B cell (primary cell): Measurements from ENCODE around the gene IL20RA. TPM values are rescaled to one million over a fixed set of nuclear protein-coding genes. Genes with fewer than 3 reads are reported as not detected.

ENCODE experiments used
- ATAC-seq: fragments of 200-7000 bp; cut with Tn5 transposase; one replicate; pipeline ENCODE4 v1.10.0; 2021; ENCODE audit warnings: low read depth, mild to moderate bottlenecking, moderate number of reproducible peaks, moderate library complexity
- CTCF ChIA-PET: fragments of 350-600 bp; sonication (Branson Sonifier 250); formaldehyde crosslinking; loops from one replicate; lab custom pipeline; 2021; ENCODE audit warnings: antibody characterized with exemption, inconsistent platforms; lab: Charles Lee
- POLR2A ChIA-PET: fragments of 350-600 bp; sonication (Branson Sonifier 250); formaldehyde crosslinking; loops from one replicate; lab custom pipeline; 2021; ENCODE audit warnings: antibody characterized with exemption; lab: Charles Lee
- DNase-seq: peaks from one replicate; pipeline ENCODE4 v3.0.0; 2013
- H2AFZ ChIP-seq: 2 replicates; pipeline ENCODE4 v1.6.1; 2012; ENCODE audit warnings: mild to moderate bottlenecking, low read depth, low read length; ENCODE audit not compliant: insufficient read depth, poor library complexity, severe bottlenecking
- H3K27ac ChIP-seq, 2 donors: 1 replicate in 1 of 2; 2 replicates in 1 of 2; pipeline ENCODE4 v1.5.1; 2012 to 2013; ENCODE audit warnings: low read length in 2 of 2, mild to moderate bottlenecking in 2 of 2, moderate library complexity in 1 of 2
- H3K27me3 ChIP-seq, 4 experiments: fragments of 200-600 bp in 1 of 4; sonication (generic) in 1 of 4; replicated peaks in 1 of 4; 1 replicate in 2 of 4; 2 replicates in 2 of 4; pipeline versions ENCODE4 v1.6.1 to v1.7.0; 2013 to 2016; ENCODE audit warnings: low read length in 3 of 4, mild to moderate bottlenecking in 2 of 4, mixed read lengths in 1 of 4, moderate library complexity in 1 of 4; ENCODE audit not compliant: insufficient read depth in 4 of 4, control insufficient read depth in 3 of 4; ENCODE audit errors: control extremely low read depth in 1 of 4
- H3K36me3 ChIP-seq, 2 experiments: replicated peaks in 1 of 2; 1 replicate in 1 of 2; 2 replicates in 1 of 2; pipeline versions ENCODE4 v1.6.1 to v1.7.1; 2013; ENCODE audit warnings: low read length in 1 of 2; ENCODE audit not compliant: insufficient read depth in 2 of 2, control insufficient read depth in 1 of 2; ENCODE audit errors: control extremely low read depth in 1 of 2, extremely low read depth in 1 of 2
- H3K4me1 ChIP-seq, 2 donors: fragments of 200-600 bp in 1 of 2; sonication (generic) in 1 of 2; 1 replicate in 1 of 2; 2 replicates in 1 of 2; pipeline versions ENCODE4 v1.5.1 to v1.6.1; 2013 to 2017; ENCODE audit warnings: low read length in 2 of 2; ENCODE audit not compliant: control insufficient read depth in 2 of 2, insufficient read depth in 2 of 2
- H3K4me2 ChIP-seq: replicated peaks from 2 replicates; pipeline ENCODE3; 2012; ENCODE audit warnings: mild to moderate bottlenecking, low read depth, low read length; ENCODE audit not compliant: poor library complexity, severe bottlenecking
- H3K4me3 ChIP-seq, 5 experiments: fragments of 200-600 bp in 1 of 5; sonication (generic) in 1 of 5; 1 replicate in 3 of 5; 2 replicates in 2 of 5; pipeline versions ENCODE4 v1.5.1 to v1.7.0; 2011 to 2016; ENCODE audit warnings: low read length in 4 of 5, mild to moderate bottlenecking in 4 of 5, low read depth in 2 of 5, control low read depth in 1 of 5, moderate library complexity in 1 of 5; ENCODE audit not compliant: insufficient read depth in 1 of 5; ENCODE audit errors: control extremely low read depth in 1 of 5, extremely low read depth in 1 of 5
- H3K79me2 ChIP-seq: fragments of 200-600 bp; sonication (generic); one replicate; pipeline ENCODE4 v1.6.0; 2016; ENCODE audit warnings: low read length; ENCODE audit not compliant: control insufficient read depth, insufficient read depth
- H3K9ac ChIP-seq: fragments of 200-600 bp; sonication (generic); 2 replicates; pipeline ENCODE4 v1.6.1; 2017; ENCODE audit warnings: mild to moderate bottlenecking, low read length, moderate library complexity
- H3K9me3 ChIP-seq, 3 donors: one replicate each; pipeline versions ENCODE4 v1.6.1 to v1.7.1; 2013; ENCODE audit warnings: low read length in 2 of 3; ENCODE audit not compliant: control insufficient read depth in 2 of 3, insufficient read depth in 1 of 3; ENCODE audit errors: control extremely low read depth in 1 of 3
- H4K20me1 ChIP-seq: 2 replicates; pipeline ENCODE4 v1.6.0; 2012; ENCODE audit warnings: mild to moderate bottlenecking, low read length; ENCODE audit not compliant: insufficient read depth, control insufficient read depth, poor library complexity, severe bottlenecking
- H3K27ac Mint-ChIP-seq: one replicate; pipeline ENCODE4 v1.8.0; 2021; ENCODE audit warnings: mixed read lengths
- H3K27me3 Mint-ChIP-seq: one replicate; pipeline ENCODE4 v1.8.0; 2021; ENCODE audit warnings: mixed read lengths
- H3K4me1 Mint-ChIP-seq: one replicate; pipeline ENCODE4 v1.8.0; 2021; ENCODE audit warnings: mixed read lengths
- H3K4me3 Mint-ChIP-seq: one replicate; pipeline ENCODE4 v1.8.0; 2021; ENCODE audit warnings: mixed read lengths
- H3K9me3 Mint-ChIP-seq: one replicate; pipeline ENCODE4 v1.8.0; 2022; ENCODE audit warnings: mixed read lengths; ENCODE audit not compliant: insufficient read depth
- CTCF ChIP-seq: fragments of 200-600 bp; IDR thresholded peaks from one replicate; pipeline ENCODE4 v1.8.0; 2022; ENCODE audit warnings: antibody characterized with exemption, mild to moderate bottlenecking
- EZH2 ChIP-seq: IDR thresholded peaks from 2 replicates; pipeline ENCODE4 v1.6.1; 2012; ENCODE audit warnings: borderline replicate concordance, low read depth, mild to moderate bottlenecking, moderate library complexity, low read length; ENCODE audit not compliant: insufficient read depth, poor library complexity, severe bottlenecking
- WGBS: methylation state at CpG from one replicate; pipeline ENCODE4 v1.1.5; 2013; ENCODE audit warnings: missing lambda C conversion rate; ENCODE audit not compliant: insufficient coverage; 5-methylcytosine and 5-hydroxymethylcytosine counted together
- intact Hi-C: fragments of 100-400 bp; cut with micrococcal nuclease; formaldehyde crosslinking; loops from one replicate; pipeline ENCODE4 v1.10.0; 2022
- polyA plus RNA-seq: library from polyadenylated mRNA; depleted of rRNA; stranded (reverse); fragments of >200 nt; gene quantifications from 2 replicates; pipeline ENCODE4 v1.2.3, GENCODE V29; 2012
- total RNA-seq, 2 donors: library from RNA; stranded (reverse); fragments of 120-200 nt in 1 of 2; gene quantifications; 1 replicate in 1 of 2; 2 replicates in 1 of 2; pipeline versions ENCODE4 v1.2.3 to v1.2.4, GENCODE V29; 2013 to 2022

IL20RA gene
- total and polyA plus RNA-seq, 2 donors (not counting 1 experiment from before 2014, with no cell fraction given), result not detected

GRCh38 chr6:137011406-137011805 lies 33.4 kb downstream of the IL20RA start:
- no peaks in the 10 kb centered on the region for H3K4me1 ChIP-seq
- H3K4me3 ChIP-seq, result no peak overlapping the region
- no peak overlapping the region for H3K9ac ChIP-seq
- no peak overlapping the region for H2AFZ ChIP-seq
- no peak overlapping the region for H3K27ac ChIP-seq
- no peak for DNase-seq
- TF ChIP-seq EZH2, result no peak
- H3K4me1 Mint-ChIP-seq, result no peaks in the 10 kb centered on the region
- intact Hi-C loops, result no loop called here
- WGBS, result no CpG with 5 or more reads among the region's 2 CpGs
- no peak overlapping the region for H3K4me2 ChIP-seq
- no peaks in the 10 kb centered on the region for H4K20me1 ChIP-seq
- H3K27me3 Mint-ChIP-seq, result peaks cover 68% of the 10 kb centered on the region
- ChIA-PET POLR2A (no interaction called here), CTCF (no interaction called here)
- no peaks in the 10 kb centered on the region for H3K36me3 ChIP-seq
- no peaks in the 10 kb centered on the region for H3K9me3 ChIP-seq
- H3K27me3 ChIP-seq, result peaks cover 0 to 16% (median 6%) of the 10 kb centered on the region in 4 experiments
- H3K4me3 Mint-ChIP-seq, result no peak overlapping the region
- no peak for ATAC-seq
- no peaks in the 10 kb centered on the region for H3K79me2 ChIP-seq
- no peaks in the 10 kb centered on the region for H3K9me3 Mint-ChIP-seq
- no peak overlapping the region for H3K27ac Mint-ChIP-seq

GRCh38 chr6:137010128-137010718 lies 34.5 kb downstream of the IL20RA start:
- no peak overlapping the region for H3K4me3 Mint-ChIP-seq
- no peak overlapping the region for H3K27ac Mint-ChIP-seq
- ATAC-seq (no peak), DNase-seq (no peak)
- intact Hi-C loops, result no loop called here
- Histone ChIP-seq H2AFZ (no peak overlapping the region), H3K4me1 (no peaks in the 10 kb centered on the region), H3K36me3 (no peaks in the 10 kb centered on the region), H3K79me2 (no peaks in the 10 kb centered on the region), H4K20me1 (no peaks in the 10 kb centered on the region), H3K4me2 (no peak overlapping the region), H3K27ac (no peak overlapping the region), H3K4me3 (no peak overlapping the region), H3K9me3 (no peaks in the 10 kb centered on the region), H3K9ac (no peak overlapping the region), H3K27me3 (peaks cover 0 to 10% (median 5%) of the 10 kb centered on the region in 4 experiments)
- POLR2A ChIA-PET, result interaction anchor here (0.6 kb wide), 1 partner anchor 34 kb away, joined by 3 read pairs; no protein-coding TSS in a partner anchor
- no peaks in the 10 kb centered on the region for H3K9me3 Mint-ChIP-seq
- no peaks in the 10 kb centered on the region for H3K4me1 Mint-ChIP-seq
- 83% methylated on average over 1 of the region's 4 CpGs for WGBS
- CTCF ChIA-PET, result no interaction called here
- H3K27me3 Mint-ChIP-seq, result peaks cover 65% of the 10 kb centered on the region
- TF ChIP-seq CTCF (no peak), EZH2 (no peak)
